ENCODE measurements around the gene ELFN2.
"Not testable (repeated sequence)": the region's sequence is repeated elsewhere in the genome, so short reads cannot be mapped to it uniquely, and the experiment has no call there.

ELFN2 gene, protein sequence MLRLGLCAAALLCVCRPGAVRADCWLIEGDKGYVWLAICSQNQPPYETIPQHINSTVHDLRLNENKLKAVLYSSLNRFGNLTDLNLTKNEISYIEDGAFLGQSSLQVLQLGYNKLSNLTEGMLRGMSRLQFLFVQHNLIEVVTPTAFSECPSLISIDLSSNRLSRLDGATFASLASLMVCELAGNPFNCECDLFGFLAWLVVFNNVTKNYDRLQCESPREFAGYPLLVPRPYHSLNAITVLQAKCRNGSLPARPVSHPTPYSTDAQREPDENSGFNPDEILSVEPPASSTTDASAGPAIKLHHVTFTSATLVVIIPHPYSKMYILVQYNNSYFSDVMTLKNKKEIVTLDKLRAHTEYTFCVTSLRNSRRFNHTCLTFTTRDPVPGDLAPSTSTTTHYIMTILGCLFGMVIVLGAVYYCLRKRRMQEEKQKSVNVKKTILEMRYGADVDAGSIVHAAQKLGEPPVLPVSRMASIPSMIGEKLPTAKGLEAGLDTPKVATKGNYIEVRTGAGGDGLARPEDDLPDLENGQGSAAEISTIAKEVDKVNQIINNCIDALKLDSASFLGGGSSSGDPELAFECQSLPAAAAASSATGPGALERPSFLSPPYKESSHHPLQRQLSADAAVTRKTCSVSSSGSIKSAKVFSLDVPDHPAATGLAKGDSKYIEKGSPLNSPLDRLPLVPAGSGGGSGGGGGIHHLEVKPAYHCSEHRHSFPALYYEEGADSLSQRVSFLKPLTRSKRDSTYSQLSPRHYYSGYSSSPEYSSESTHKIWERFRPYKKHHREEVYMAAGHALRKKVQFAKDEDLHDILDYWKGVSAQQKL

DNA sequence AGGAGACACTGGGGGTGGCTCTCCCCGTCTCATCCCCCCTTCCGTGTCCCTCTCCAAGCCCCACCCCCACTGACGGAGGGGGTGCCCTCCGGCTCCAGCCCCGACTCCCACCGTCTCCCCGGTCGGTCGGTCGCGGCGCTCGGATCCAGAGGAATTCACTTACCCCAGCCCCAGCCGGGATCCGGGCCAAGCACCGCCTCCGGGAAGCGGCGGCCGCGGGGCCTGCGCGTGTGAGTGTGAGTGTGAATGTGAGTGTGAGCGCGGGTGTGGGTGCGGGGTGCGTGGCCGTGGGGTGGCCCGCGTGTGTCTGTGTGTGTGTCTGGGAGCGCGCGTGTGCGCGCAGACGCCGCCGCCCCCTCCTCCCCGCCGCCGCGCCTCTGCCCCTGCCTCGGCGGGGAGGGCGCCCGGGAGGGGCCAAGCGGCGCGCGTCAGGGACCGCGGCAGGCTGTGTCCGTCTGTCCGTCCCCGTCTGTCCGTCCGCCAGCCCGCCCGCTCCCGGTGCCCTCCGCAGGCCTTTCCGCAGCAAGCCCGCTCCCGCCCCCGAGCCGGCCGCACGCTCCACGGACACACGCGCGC lies at the start of gene ELFN2:
ELFN2 (minus strand) TSS at position 345 of the 576 bp plus-strand sequence. CDS start 51,945 bp downstream, outside the sequence.
- no peak for DNase-seq

DNA sequence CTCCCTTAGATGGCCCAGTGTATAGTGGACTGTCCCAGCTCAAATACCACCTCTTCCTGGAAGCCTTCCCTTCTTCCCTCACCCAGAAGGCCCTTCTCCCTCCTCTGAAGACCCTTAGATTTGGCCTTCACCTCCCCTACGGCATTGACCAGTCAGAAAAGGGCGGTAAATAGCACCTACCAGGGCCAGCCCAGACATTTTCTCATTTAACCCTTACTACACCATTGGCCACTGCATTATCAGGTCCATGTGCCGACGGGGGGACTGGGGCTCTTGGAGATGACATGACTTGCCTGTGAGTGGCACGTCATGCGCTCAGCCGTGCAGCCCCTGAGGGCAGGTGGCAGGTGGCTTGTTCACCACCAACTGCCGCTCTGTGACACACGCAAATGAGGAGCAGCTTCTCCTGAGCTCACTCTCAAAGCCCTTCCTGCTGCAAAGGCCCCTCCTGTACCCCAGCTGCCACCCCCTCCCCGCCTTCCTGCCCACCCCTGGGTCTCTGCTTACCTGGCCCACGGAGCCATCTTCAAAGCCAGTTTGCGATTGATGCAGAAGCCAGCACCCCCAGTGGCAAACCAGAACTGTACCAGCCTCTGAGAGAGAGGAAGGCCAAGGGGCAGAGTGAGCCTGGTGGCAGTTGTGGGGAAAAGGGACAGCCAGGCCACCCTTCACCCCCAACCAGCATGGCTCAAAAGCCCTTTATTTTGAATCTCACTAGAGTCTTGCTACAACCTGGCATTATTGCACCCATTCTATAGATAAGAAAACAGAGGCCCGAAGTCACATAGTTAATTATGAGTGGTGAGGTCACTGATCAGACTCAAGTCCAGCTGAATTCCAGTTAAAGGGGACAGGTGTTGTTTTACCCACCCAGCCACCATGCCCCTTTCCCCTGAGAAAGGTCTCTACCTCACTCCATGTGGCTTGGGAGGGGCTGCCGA lies 49.4 kb upstream of the ELFN2 start:
- no peak for DNase-seq

DNA sequence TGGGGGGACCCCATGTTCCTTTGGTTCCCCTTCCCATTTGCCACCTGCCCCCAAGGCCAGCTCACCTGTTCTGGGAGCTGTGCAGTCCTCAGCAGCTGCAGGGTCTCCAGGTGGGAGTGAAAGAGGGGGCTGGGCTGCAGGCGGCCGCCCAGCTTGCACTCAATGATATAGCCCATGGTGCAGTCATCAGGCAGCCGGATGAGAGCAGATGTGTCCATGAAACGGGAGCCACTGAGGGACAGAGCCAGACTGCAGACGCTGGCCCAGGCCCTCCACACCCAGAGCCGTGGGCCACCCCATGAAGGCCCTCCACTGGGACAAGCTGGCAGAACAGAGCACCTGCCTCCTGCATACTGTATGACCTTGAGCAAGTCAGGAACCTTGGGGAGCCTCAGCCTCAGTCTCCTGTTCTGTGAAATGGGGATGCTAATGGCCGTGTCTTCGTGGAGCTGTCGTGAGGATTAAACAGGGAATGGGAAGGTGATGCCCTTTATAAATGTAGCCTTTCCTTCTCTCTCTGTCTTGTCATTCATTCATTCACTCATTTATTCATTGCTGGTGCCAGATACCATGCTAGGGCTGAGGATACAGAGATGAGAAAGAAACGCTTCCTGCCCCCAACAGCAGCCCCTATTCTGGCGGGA lies 47.3 kb upstream of the ELFN2 start:
- no peak for DNase-seq

DNA sequence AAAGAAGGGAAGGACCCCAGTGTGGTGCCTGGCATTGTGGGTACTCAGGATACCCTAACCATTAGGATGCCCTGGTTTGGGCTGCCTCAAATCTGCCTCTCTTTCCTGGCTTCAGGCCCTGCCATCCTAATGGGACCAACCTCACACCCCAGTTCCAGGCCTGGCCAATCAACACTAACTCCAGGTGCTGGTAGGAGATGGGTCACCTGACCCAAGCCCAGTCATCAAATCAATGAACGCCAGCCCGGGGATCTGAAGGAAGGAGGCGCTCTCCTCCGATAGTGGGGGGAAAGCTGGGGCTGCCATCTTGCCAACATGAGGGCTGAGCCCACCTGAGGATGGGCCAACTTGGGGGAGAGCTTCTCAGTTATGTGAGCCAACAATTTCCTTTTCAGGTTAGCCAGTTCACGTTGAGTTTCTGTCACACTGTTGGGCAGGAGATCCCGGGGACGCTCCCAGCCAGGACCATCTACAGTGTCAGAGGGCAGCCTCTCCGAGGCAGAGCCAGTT lies 46.2 kb upstream of the ELFN2 start:
- DNase-seq, result no peak

DNA sequence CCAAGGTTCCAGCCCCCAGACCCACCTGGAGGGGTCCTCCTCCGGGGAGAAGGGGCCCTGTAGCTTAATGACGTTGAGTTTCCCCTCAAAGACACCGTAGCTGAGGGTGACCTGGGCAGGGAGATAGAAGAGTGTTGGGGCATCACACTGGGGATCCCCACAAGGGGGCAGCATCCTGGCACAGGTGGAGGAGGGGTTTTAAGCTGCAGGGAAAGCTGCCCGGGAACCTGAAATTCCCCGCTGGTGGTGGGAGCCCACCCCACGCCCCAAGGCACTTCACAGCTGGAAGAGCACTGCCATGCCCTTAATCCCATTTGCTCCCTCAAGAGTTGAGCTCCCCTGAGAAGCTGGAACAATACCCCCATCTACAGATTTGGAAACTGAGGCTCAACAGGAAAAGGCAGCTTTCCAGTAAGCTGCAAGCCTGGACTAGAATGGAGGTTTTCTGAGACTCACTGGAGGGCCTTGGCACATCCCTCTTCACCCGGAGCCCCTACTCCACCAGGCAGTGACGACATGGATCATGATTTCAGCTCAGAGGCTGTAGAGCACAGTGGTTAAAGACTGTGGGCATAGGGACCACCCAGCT lies 45.2 kb upstream of the ELFN2 start:
- DNase-seq, result no peak

DNA sequence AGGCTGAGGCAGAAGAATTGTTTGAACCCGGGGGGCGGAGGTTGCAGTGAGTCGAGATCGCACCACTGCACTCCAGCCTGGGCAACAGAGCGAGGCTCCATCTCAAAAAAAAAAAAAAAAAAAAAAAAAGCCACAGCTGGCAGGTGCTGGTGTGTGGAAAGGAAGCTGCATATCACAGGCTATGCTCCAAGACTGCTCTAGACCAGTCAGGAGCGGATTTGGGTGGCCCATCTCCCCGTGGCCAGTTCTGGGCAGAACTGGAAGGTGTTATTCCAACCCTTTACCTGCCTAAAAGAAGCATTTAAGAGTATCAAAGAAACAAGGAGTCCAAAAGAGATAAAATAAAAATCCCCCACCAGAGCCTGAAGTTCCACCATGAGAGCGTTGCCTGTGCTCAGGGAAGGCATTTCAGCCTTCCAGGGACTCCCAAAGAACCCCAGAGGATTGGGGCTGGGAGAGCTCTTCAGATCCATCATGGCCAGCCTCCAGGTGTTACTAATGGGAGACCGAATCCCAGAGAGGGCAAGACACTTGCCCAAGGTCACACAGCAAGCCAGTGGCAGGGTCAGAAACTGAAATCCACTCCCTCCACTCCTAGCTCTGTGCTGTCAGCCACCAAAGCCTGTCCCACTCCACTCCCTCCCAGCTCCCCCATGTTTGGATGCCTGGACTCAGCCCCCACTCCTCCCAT lies 44.6 kb upstream of the ELFN2 start:
- DNase-seq, result no peak

DNA sequence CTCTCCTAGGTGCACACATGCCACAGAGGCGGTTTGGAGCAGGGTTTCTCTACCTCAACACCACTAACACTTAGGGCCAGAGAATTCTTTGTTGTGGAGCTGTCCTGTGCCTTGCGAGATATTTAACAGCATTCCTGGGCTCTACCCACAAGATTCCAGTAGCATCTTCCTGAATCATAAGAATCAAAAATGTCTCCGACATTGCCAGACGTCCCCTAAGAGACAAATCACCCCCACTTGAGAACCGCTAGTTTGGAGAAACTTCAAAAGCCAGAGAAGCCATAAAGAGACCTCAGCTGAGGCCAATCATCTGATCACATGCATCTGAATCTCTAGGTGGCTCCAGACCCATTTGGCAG lies 42.8 kb upstream of the ELFN2 start:
- no peak for DNase-seq

DNA sequence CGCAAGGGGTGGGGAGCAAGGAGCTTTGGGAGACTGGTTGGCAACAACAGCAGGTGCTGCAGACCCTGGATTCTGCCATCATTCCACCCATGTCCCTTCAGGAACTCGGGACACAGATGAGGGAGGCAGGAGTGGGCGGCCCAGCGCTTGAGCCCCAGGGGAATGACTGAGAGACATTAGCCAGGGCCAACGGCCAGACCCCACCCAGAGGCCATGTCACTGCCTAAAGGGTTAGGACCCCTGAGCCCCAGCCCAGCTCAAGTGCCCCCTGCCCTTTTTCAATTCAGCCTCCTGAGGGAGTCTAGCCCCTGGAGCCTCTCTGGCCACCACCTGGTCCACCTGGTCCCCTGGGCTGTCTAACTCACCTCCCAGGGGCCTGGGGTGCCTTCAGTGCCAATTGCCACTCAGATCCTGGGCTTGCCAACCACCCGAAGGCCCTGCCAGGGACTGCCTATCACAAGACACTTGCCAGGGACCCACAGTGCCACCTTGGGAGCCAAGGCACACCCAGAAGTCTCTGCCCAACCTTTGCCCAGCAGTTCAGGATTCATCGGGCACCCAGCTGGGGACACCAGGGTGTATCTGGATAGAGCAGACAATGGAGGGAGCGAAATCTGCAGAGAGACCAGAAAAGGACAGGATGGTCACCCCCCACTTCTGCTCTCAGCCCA lies 42.3 kb upstream of the ELFN2 start:
- DNase-seq, result no peak

DNA sequence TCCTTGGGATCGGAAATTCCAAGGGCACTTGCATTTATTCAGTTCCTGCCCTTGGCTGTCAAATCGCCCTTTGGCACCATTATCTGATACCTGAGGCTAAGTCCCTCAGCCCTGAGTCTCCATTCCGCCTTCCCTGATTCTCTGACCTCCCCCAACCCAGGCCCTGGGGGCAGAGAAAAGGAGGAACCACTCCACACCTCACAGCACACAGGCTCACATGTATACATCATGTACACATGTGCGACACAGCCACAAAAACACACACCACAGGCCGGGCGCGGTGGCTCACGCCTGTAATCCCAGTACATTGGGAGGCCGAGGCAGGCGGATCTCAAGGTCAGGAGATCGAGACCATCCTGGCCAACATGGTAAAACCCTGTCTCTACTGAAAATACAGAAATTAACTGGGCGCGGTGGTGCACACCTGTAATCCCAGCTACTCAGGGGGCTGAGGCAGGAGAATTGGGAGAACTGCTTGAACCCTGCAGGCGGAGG lies 41.0 kb upstream of the ELFN2 start:
- DNase-seq, result not testable (repeated sequence)

DNA sequence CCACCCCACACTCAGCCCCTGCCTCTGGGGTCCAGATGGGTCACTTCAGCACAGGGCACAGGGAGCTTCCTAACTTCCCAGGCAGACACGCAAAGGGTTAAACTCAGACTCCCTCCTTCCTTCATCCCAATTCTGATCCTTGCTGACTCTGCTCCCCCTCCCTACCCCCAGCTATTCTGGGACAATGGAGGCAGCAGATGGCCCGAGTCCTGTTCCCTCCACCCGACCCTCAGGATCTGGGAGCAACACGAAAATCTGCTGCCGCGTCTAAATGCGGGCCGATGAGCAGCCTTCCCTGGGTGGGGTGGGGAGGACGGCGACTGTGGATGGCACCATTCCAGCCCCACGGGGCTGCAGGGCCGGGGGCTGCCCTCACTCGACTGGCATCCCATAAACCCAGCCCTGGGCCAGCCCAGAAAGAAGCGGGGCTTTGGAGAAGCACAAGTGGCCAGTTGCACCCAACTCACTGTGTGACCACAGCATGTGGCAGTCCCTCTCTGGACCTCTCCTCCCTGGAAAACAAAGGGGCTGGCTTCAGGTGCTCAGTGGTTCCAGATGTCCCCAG lies 40.2 kb upstream of the ELFN2 start:
- no peak for DNase-seq

DNA sequence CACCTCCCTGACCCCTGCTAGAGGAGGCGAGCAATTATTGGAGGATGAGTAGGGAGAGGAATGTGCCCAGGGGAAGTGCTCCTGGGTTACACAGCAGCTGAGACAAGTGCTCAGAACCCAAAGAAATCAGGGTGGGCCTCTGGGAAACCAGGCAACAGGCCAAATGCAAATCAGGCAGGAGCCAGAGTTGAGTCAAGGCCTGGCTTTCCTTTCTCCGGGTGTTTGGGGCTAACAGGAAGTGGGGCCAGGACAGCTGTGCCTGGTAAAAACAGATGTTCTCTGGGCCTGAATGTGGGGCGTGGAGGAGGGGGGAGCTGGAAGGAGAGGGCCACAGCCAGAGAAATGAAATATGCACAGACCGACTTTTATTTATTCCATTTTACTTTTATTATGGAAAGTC lies 36.9 kb upstream of the ELFN2 start:
- DNase-seq, result no peak

DNA sequence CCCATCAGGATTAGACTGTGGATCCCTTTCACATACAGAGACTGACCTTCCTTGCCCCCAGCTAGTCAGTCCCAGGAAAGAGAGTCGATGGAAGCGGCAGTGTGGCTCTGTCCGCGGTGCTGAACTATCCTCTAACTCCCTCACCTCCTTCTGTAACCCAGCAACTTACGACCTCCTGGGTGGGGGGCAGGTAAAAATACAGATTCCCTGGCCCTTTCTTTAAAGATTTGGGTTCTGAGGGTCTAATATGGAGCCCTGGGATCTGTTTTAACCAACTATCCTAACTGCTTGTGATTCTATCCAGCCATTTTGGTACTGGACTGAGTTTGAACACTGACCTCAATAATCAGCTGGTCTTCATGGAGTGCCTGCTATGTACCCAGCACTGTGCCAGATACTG lies 35.7 kb upstream of the ELFN2 start:
- no peak for DNase-seq

DNA sequence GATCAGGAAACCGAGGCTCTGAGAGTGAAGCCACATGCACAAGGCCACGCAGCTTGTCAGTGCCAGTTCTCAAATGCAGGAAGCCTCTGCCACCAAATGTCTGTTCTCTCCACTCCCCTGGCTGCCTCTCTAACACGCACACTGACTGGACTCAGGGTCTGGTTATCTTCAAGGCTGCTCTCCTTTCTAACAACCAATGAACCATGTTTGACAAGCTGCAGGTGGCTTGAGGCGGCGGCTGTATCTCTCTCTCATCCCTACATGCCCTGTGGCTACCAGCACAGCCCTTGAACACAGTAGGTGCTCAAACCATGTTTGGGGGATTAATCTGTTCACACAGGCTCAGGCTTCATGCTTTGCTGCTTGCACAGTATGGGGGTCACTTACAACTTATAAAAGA lies 35.2 kb upstream of the ELFN2 start:
- DNase-seq, result no peak

DNA sequence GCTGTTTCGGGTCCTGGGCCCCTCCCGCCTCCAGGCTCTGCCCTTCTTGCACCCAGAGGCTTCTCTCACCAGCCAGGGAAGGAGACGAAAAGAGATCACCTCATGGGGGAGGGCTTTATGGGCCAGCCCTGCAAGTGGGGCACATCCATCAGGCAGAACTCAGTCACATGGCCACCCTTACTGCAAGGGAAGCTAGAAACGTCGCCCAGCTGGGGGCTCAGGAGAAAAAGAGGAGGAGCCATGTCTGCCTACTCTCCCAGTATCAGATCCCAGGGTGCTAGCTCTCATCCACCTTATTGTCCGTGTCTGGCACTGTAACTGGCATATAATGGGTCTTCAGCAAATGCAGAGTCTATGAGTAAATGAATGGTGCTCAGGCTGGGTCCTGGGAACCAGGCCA lies 34.7 kb upstream of the ELFN2 start:
- DNase-seq, result no peak

DNA sequence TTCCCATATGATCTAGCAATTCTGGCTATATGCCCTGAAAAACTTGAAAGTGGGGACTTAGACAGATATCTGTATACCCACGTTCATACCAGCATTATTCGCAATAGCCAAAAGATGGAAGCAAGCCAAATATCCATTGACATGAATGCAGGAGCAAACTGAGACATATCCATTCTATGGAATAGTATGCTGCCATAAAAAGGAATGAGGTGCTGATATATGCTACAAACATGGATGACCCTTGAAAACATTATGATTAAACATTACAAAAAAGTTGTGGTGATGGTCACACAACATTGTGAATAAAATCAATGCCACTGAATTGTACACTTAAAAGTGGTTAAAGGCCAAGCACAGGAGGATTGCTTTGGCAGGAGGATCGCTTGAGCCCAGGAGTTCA lies 33.4 kb upstream of the ELFN2 start:
- DNase-seq, result no peak

DNA sequence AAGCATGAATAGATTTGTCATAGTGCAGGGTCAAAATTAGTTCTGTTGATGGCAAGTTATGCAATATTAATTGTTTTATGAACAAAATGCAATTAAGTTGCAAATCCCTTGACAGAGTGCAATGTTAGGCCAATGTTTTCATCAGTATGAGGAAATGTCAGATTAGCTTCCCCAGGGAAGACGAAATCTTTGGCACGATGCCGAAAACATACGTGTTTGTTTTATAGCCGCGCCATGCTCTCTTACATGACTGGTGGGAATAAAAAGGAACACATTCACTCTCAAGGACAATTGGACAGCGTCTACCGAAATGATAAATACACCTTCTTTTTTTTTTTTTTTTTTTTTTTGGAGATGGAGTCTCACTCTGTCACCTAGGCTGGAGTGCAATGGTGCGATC lies 31.9 kb upstream of the ELFN2 start:
- no peak for DNase-seq

DNA sequence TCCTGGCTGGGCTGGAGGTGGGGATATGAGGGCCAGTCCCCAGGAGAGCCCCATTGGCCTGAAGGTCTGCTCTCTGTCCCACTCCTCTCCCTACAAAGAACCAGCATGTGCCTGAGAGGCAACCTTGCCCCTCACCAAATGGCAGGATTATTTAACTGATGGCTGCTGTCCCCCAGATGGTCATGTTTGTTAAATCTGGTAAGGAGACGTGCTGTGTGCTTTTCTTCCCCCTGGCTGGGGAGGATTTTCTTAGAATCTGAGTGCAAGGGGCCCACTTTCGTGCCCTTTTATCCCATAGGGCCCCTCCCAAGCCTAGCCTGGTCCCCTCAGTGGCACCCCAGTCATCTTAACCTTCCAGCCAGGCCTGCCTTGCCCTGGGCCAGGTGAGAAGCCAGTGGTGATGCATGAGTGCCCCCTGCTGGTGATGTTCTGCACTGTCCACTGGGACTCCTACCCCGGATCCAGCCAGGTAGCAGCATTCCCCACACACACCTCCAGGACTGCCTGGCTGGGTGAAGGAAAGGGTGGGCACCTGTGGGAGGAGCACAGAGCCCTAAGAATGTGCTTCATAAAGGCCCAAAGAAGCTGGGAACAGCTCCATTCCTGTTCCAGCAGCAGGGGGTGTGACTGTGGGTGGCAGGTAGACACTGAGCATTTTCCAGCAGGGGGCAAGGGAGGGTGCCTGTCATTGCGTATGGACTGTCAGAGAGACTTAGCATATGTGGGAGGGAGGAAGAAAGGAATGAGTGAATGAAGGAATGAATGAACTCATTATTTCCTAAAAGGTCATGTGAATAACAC lies 30.0 kb upstream of the ELFN2 start:
- DNase-seq, result peak; percentile 80

DNA sequence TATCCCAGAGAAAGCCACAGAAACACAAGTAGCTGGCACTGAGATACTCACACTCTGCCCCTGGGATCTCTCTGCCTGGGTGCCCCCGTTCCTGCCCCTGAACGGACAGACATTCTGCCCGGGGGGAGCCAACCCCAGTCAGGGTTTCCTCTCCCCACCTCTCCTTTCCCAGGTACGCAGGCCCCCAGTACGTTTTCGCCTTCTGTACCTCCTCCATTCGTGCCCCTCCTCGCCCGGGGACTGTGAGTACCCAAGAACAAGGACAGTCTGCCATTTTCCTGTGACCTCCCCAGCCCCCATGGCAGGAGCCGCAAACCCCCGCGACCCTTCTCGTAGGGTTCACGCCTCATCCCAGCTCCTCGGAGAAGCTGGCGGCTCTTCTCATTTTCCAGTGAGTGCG lies 29.1 kb upstream of the ELFN2 start:
- no peak for DNase-seq

DNA sequence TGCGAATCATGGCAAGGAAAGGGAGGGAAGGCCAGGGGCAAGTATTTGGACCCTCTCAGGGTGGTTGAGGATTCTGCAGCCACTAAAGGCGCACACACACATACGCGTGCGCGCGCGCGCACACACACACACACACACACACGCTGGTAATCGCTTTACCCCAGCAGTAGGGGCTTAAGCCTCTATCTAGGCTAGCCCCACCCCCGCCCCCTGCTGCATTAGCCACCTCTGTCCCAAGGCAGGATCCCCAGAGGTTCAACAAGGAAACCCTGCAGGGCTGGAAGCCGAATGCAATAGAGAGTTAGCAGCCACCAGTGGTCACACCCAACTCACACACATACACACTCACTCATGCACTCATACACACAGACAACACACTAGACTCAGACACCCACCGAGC lies 28.6 kb upstream of the ELFN2 start:
- no peak for DNase-seq

Data from right forelimb (tissue), 1 donor.